ENCODE measurements around the gene CLIC5. TPM values are rescaled to one million over a fixed set of nuclear protein-coding genes. Genes with fewer than 3 reads are reported as not detected.

Gene CLIC5
- total RNA-seq, 4 donors from 2014 or later: 2.8 to 6.9 (median 5.0) TPM

GRCh38 chr6:46048646-46049297 is 33.1 kb upstream of the CLIC5 start:
- 93% methylated on average over 3 of the region's 3 CpGs; no CpG with 5 or more reads in 1 of the 2 donors for WGBS, 2 donors (ENCODE audit: low coverage in 1 of 2)
- Histone ChIP-seq H3K36me3 (no peaks in the 10 kb centered on the region), H3K27ac (no peak overlapping the region), H3K9me3 (no peaks in the 10 kb centered on the region), H3K4me1 (peaks cover 0 to 9% (median 0%) of the 10 kb centered on the region in 3 donors), H3K27me3 (no peaks in the 10 kb centered on the region), H3K4me3 (no peak overlapping the region)
- no peak for TF ChIP-seq EP300 (IDR thresholded peaks at IDR 0.05)
- TF ChIP-seq CTCF (IDR thresholded peaks at IDR 0.05): no peak
- TF ChIP-seq POLR2A (IDR thresholded peaks at IDR 0.05): no peak
- TF ChIP-seq POLR2AphosphoS5 (IDR thresholded peaks at IDR 0.05): no peak
- no peak for ATAC-seq

- 80 to 95% methylated on average over 2 of the region's 5 CpGs for WGBS, 2 donors (ENCODE audit: low coverage in 1 of 2)
- Histone ChIP-seq H3K27me3 (no peaks in the 10 kb centered on the region), H3K36me3 (no peaks in the 10 kb centered on the region), H3K4me1 (peaks cover 0 to 9% (median 0%) of the 10 kb centered on the region in 3 donors), H3K9me3 (no peaks in the 10 kb centered on the region), H3K27ac (no peak overlapping the region), H3K4me3 (no peak overlapping the region)
- no peak for ATAC-seq
- no peak for TF ChIP-seq POLR2AphosphoS5 (IDR thresholded peaks at IDR 0.05)
- TF ChIP-seq CTCF (IDR thresholded peaks at IDR 0.05): no peak
- TF ChIP-seq POLR2A (IDR thresholded peaks at IDR 0.05): no peak
- no peak for TF ChIP-seq EP300 (IDR thresholded peaks at IDR 0.05)
These were observed 31.0 kb upstream of the CLIC5 start for GRCh38 chr6:46046558-46047174.

GRCh38 chr6:46044881-46045617 is 29.4 kb upstream of the CLIC5 start:
- WGBS, 2 donors (ENCODE audit: low coverage in 1 of 2): 26 to 29% methylated on average over 5 of the region's 5 CpGs
- Histone ChIP-seq H3K9me3 (no peaks in the 10 kb centered on the region), H3K36me3 (no peaks in the 10 kb centered on the region), H3K27ac (peak overlapping the region in 3 of 4 donors; percentile 30 to 53 (median 44)), H3K4me1 (peaks cover 0 to 9% (median 0%) of the 10 kb centered on the region in 3 donors), H3K27me3 (no peaks in the 10 kb centered on the region), H3K4me3 (no peak overlapping the region)
- peak; percentile 85 for ATAC-seq
- TF ChIP-seq POLR2AphosphoS5 (IDR thresholded peaks at IDR 0.05) (peak; percentile 16), POLR2A (IDR thresholded peaks at IDR 0.05) (no peak)

GRCh38 chr6:46042355-46042999 is 26.8 kb upstream of the CLIC5 start:
- 50 to 60% methylated on average over 2 to 5 of the region's 5 CpGs for WGBS, 2 donors (ENCODE audit: low coverage in 1 of 2)
- Histone ChIP-seq H3K27me3 (no peaks in the 10 kb centered on the region), H3K4me1 (peaks cover 0 to 9% (median 0%) of the 10 kb centered on the region in 3 donors), H3K27ac (no peak overlapping the region), H3K4me3 (no peak overlapping the region), H3K9me3 (no peaks in the 10 kb centered on the region), H3K36me3 (no peaks in the 10 kb centered on the region)
- no peak for ATAC-seq
- TF ChIP-seq POLR2AphosphoS5 (IDR thresholded peaks at IDR 0.05) (no peak), CTCF (IDR thresholded peaks at IDR 0.05) (peak in 3 of 4 experiments; percentile 19 to 40 (median 23))

- Histone ChIP-seq H3K36me3 (no peaks in the 10 kb centered on the region), H3K4me3 (no peak overlapping the region), H3K9me3 (no peaks in the 10 kb centered on the region), H3K27me3 (no peaks in the 10 kb centered on the region), H3K4me1 (peaks cover 0 to 9% (median 0%) of the 10 kb centered on the region in 3 donors), H3K27ac (no peak overlapping the region)
- no peak for ATAC-seq
- TF ChIP-seq POLR2A (IDR thresholded peaks at IDR 0.05) (no peak), EP300 (IDR thresholded peaks at IDR 0.05) (no peak), POLR2AphosphoS5 (IDR thresholded peaks at IDR 0.05) (no peak), CTCF (IDR thresholded peaks at IDR 0.05) (no peak)
- WGBS, 2 donors (ENCODE audit: low coverage in 1 of 2): 93 to 96% methylated on average over 7 of the region's 7 CpGs
These were observed 24.6 kb upstream of the CLIC5 start for GRCh38 chr6:46040288-46040687.

Measured in gastroesophageal sphincter (tissue), 4 donors.